Measurements from ENCODE around the gene TNFSF8.

GRCh38 chr9:114960276-114960675 lies 29.9 kb upstream of the TNFSF8 start:
- TF ChIP-seq CTCF (IDR thresholded peaks at IDR 0.05 in 4 of 5, conservative IDR thresholded peaks at IDR 0.05 in 1 of 5) (no peak), POLR2A (IDR thresholded peaks at IDR 0.05) (no peak)
